GM19023 (cell line): Measurements from ENCODE around the gene CCL1.
"Not testable (repeated sequence)": the region's sequence is repeated elsewhere in the genome, so short reads cannot be mapped to it uniquely, and the experiment has no call there.

Experiments
- ATAC-seq: cut with Tn5 transposase; IDR thresholded peaks from one replicate; pipeline ENCODE4 v1.9.1; 2021; ENCODE audit warnings: mild to moderate bottlenecking, moderate library complexity; ENCODE audit not compliant: unreplicated experiment

CCL1 gene

DNA sequence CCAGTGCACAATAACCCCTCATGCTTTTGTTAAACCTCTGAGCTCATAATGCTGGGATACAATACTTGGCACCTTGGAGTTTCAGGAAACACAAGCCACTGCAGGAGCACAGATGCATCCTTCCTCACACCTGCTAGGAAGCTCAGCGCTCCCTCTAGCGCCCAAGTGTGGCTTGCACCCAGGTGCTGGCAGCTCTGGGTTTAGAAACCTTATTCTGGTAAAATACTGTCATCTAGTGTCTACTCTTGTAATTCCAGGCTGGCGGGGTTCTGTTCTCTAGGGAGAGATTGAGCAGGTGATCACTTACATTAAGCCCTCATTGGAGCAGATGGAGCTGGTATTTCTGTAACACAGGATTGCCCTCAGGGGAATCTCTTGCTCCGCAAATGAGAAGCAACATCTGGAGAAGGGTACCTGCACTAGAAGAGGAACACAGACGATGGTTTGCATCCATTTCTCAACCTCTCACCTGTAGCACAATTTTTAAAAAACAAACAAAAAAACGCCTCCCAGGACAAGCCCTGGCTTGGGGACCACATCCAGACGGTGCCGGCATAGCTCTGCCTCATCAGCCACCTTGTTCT, 1.5 kb downstream of the CCL1 start:
- ATAC-seq = no peak

DNA sequence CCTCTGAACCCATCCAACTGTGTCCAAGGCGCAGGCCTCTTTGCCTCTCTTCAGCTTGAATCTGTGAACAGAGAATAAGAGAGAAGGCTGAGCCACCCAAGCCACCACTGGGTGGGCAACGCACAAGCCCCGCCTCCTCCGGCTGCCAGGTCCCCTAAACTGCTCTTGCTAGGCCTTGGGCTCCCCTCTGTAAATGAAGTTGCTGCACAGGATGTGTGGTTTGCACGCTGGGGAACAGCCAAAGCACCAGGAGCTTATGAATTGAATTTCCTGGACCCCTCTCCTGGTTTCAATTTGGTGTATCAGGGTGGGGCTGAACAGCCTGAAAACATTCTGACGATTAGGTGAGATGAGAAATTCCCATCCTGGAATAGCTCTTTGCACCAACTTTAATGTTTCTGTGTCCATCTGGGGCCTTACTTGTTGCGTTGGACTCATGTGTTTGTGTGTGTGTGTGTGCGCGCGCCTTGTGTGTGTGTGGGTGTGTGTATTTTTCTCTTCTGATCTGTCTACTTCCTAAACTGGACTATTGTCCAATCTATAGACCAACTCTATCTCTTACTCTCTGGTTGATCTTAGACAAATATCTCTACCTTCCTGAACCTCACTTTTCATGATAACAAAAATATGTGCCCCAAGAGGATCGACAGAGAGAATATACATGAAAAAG, 2.3 kb downstream of the CCL1 start:
- ATAC-seq = no peak

- no peak for ATAC-seq
Observed at GRCh38 chr17:34358631-34359030, 4.4 kb downstream of the CCL1 start.

DNA sequence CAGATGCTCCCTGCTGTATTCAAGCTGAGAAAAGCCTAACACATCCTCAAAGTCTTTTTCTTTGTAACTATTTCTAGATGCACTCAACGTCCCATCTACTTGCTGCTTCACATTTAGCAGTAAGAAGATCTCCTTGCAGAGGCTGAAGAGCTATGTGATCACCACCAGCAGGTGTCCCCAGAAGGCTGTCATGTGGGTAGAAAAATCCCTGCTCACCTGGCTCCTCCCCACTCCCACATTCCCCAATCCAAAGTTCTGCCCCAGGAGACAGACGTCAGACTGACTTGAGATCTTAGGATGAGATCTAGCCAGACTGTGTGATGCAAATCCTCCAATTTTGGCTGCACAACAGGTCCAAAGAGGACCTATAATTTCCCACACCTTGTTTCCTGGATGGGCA, 5.6 kb downstream of the CCL1 start:
- no peak for ATAC-seq

GRCh38 chr17:34356194-34356593, 6.8 kb downstream of the CCL1 start, which contains the start of gene CCL13:
Gene CCL13 (plus strand): TSS chr17:34356480. CDS start chr17:34356527, 47 bp downstream.
- ATAC-seq = no peak

DNA sequence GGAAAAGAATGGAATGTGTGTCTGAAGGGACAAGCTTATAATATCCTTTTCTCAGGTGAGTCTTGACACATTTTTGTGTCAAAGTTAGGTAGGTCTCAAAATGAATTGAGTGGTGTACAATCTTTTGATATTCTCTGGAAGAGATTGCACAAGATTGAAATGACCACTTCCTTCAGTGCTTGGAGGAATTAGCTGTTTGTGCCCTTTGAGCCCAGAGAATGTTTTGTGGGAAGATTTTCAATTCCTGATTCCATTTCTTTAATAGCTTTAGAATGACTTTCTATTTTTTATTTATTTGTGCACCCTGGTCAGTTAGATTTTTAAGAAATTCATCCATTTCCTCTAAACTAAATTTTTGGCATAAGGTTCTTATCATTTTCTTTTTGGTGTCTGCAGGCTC, 8.4 kb downstream of the CCL1 start:
- ATAC-seq = no peak

DNA sequence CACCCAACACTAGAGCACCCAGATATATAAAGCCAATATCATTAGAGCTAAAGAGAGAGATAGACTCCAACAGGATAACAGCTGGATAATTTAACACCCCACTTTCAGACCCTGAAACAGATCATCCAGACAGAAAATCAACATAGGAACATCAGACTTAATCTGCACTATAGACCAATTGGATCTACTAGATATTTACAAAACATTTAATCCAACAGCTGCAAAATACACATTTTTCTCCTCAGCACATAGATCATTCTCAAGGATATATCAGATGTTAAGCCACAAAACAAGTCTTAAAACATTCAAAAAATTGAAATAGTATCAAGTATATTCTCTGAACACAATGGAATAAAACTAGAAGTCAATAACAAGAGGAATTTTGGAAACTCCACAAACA, 10.8 kb downstream of the CCL1 start:
- no peak for ATAC-seq

DNA sequence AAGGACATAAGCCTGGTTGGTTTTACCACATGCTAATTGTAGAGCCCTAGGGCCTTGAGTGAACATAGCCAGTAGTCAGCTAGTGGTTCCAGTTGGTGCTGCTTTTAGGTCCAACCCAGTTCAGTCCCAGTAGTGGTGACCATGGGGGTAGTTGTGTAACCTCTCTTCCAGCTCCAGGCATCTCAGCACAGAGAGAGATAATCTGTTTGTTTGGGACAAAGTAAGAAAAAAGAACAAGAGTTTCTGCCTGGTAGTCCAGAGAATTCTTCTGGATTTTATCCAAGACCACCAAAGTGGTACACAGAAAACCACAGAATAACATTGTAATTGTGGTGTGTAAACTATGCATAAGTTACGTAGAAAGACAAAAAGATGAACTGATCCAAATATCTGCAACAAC, 11.9 kb downstream of the CCL1 start:
- no peak for ATAC-seq

DNA sequence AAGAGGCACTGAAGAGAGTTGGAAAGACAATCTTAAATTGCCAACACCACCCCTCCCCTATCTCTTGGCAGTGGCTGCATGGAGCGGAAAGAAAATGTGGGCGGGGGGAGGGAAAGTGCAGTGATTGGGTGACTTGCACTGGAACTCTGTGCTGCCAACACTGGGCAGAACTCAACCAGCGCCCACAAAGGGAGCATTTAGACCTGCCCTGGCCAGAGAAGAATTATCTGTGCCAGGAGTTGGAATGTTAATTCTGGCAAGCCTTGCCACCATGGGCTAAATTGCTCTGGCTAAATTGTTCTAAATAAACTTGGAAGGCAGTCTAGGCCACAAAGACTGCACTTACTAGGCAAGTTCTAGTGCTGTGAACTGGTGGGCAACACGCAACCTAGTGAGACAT, 13.3 kb downstream of the CCL1 start:
- no peak for ATAC-seq

GRCh38 chr17:34347063-34347462, 16.0 kb downstream of the CCL1 start:
- no peak for ATAC-seq

- no peak for ATAC-seq
Observed at GRCh38 chr17:34341916-34342315, 21.1 kb downstream of the CCL1 start.

- ATAC-seq = no peak
Observed at GRCh38 chr17:34339138-34339770, 23.8 kb downstream of the CCL1 start.

GRCh38 chr17:34337701-34338100, 25.3 kb downstream of the CCL1 start:
- no peak for ATAC-seq

DNA sequence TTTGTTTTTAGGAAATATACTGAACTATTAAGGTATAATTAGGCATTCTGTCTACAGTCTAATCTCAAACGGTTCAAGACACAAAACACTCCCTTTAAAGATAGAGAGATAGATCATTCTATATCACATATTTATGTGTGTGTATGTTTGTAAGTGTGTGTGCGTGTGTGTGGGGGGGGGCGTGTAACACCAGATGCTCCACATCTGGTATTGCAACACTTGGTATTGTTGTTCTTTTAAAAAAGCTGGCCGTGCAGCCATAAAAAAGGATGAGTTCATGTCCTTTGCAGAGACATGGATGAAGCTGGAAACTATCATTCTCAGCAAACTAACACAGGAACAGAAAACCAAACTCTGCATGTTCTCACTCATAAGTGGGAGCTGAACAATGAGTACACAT, 35.5 kb downstream of the CCL1 start:
- not testable (repeated sequence) for ATAC-seq

DNA sequence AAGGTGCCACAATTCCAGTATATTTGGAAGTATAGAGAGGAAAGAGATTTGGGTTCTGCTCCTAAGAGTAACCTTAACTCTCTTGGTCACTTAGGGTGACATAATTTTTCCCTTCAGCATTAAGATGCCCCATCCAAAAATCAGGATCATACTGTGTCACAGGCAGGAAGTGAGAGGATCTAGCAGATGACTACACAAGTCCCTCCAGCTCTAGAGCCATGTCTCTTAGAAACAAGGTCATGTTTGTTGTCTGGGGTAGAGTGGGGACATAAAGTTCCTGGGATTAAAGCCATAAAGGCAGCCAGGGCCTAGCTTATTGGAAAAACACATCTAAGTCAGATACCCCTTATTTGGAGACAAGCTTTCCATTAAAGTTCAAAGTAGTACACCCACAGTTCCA, 41.1 kb downstream of the CCL1 start:
- no peak for ATAC-seq

- ATAC-seq = no peak
Observed at GRCh38 chr17:34319039-34319483, 44.0 kb downstream of the CCL1 start, which contains the start of gene CCL8. Gene CCL8 (plus strand): TSS chr17:34319435. CDS start chr17:34319502, 67 bp downstream.

DNA sequence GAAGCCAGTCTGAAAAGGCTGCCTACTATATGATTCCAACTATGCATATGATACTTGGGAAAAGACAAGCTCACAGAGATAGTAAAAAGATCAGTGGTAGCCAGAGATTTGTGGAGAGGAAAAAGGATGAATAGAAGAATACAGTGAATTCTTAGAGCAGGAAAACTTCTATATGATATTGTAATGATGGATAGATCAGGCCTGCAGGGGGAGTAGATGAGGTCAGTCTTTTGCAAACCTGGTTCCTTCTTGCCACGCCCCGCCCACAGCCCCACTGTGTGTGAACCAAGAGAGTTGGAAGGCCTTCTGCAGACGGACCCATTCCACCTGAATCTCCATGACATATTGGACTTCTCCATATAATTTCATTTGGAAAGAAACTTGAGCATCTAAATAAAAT, 44.6 kb downstream of the CCL1 start:
- ATAC-seq = no peak

- ATAC-seq = no peak
Observed at GRCh38 chr17:34314279-34314678, 48.8 kb downstream of the CCL1 start.

DNA sequence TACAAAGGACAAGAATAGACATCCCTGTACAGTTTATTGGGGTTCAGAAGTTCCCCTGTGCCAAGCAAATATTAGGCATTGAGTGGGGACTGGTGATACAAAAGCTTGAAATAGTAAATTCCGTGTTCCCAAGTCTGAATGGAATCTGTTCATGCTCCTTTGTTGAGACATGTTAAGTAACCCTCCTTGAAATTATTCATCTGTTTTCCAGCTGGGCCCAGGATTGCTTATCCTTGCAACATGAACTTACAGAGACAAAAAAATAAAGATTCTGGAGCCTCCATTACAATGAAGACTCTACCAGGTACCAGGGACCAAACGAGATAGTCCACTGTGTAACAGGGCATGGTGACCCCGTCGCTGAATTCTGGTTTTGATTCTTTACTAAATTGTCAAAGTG, 49.9 kb downstream of the CCL1 start:
- no peak for ATAC-seq

DNA sequence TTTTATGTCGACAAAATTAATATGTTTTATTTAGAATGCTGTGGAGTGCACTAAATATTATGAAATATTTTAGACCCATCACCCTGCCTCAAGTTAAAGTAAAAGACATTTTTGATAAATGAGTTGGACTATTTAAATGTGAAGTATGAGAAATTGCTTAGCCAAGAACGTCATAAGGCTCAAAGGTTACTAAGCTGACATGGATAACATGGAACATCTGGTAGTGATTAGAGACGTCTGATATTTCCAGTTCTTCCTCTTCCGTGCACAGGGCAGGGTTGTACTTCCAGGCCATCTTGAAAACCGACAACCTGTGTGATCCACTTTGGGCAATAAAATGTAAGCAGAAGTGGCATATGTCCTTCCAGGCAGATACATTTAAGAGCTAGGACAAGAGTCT, 51.0 kb downstream of the CCL1 start:
- ATAC-seq = no peak

GRCh38 chr17:34311291-34311690, 51.7 kb downstream of the CCL1 start:
- ATAC-seq = no peak
